Activated T-cell treated with anti-CD3 and anti-CD28 coated beads, Interleukin-2, amount 50 U/mL, for 4 hours (primary cell): ENCODE data around the gene CPT2. TPM values are rescaled to one million over a fixed set of nuclear protein-coding genes. Genes with fewer than 3 reads are reported as not detected.
"Not testable (repeated sequence)": the region's sequence is repeated elsewhere in the genome, so short reads cannot be mapped to it uniquely, and the experiment has no call there.

Experiments used
- ATAC-seq, 2 donors: fragments of 200-7000 bp; cut with Tn5 transposase; one replicate each; pipeline ENCODE4 v1.10.0; 2021
- DNase-seq: peaks from one replicate; pipeline ENCODE4 v3.0.0-alpha.2; 2020
- H3K27me3 Mint-ChIP-seq: one replicate; pipeline ENCODE4 v1.8.0; 2021; ENCODE audit warnings: low read depth, mixed read lengths
- H3K36me3 Mint-ChIP-seq: one replicate; pipeline ENCODE4 v1.8.0; 2022; ENCODE audit warnings: mixed read lengths; ENCODE audit not compliant: insufficient read depth
- H3K4me1 Mint-ChIP-seq: one replicate; pipeline ENCODE4 v1.8.0; 2021; ENCODE audit warnings: low read depth, mixed read lengths
- H3K4me3 Mint-ChIP-seq: one replicate; pipeline ENCODE4 v1.8.0; 2021; ENCODE audit warnings: mild to moderate bottlenecking, moderate library complexity, mixed read lengths
- H3K9me3 Mint-ChIP-seq: one replicate; pipeline ENCODE4 v1.8.0; 2021; ENCODE audit warnings: mixed read lengths
- total RNA-seq, 3 donors: library from RNA; stranded (reverse); gene quantifications; one replicate each; pipeline ENCODE4 v1.2.1, GENCODE V29; 2021

Gene CPT2
- total RNA-seq, 3 donors from 2014 or later = 7.5 to 15.4 (median 15.1) TPM

DNA sequence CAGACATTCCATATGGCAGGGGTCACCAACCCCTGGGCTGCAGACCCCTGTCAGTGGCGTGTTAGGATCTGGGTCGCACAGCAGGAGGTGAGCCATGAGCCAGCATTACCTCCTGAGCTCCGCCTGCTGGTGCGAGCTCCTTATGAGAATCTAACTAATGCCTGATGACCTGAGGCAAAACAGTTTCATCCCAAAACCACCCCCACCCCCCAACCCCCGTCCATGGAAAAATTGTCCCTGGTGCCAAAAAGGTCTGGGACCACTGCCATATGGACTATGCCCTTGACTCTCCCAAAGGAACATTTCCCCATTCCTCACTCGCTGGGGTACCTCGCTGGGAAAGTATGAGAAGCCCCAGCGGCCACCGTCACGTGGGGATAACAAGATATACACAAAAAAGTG lies 6.4 kb upstream of the CPT2 start:
- Mint-ChIP-seq H3K4me3 (no peak overlapping the region), H3K9me3 (no peaks in the 10 kb centered on the region), H3K27me3 (peaks cover 9% of the 10 kb centered on the region), H3K36me3 (no peaks in the 10 kb centered on the region), H3K4me1 (no peaks in the 10 kb centered on the region)
- DNase-seq (no peak), ATAC-seq (no peak)

DNA sequence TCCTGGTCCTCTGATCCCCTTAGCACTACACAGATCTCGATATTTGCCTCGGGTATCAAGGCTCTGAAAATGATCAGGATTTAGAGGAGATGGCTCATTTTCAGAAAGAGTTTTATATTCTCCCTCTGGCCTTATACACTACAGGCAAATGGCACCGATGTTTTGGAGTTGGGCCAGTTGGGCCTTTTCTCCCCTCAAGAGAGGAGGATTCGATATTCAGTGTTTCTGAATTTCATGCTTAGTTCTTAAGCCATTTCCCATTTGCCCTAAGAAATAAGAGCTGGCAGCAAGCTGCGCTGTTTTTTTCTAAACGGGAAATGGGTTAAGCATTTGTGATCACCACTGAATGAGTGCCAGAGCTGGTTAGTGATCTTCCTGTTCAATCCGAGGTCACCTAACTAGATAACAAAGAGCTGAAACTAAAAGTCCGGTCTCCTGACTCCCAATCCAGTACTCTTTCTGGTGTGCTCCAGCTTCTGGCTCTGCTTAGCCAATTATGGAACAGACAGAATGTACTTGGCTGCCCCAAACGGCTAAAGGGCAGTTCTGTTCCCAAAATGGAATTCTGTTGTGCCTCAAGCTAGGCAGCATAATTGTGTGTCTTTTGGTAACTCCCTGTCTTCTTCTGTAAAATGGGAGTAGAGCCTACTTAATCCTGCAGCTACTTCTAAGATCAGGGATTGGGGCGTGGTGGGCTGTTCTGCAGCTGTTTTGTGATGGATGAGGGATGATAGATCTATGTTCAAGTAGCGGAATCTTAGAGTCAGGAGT lies 1.2 kb upstream of the CPT2 start:
- no peaks in the 10 kb centered on the region for H3K9me3 Mint-ChIP-seq
- no peaks in the 10 kb centered on the region for H3K27me3 Mint-ChIP-seq
- H3K36me3 Mint-ChIP-seq = peaks cover 3% of the 10 kb centered on the region
- peak overlapping the region; percentile 52 for H3K4me3 Mint-ChIP-seq
- peaks cover 24% of the 10 kb centered on the region for H3K4me1 Mint-ChIP-seq
- no peak for DNase-seq
- ATAC-seq = no peak

DNA sequence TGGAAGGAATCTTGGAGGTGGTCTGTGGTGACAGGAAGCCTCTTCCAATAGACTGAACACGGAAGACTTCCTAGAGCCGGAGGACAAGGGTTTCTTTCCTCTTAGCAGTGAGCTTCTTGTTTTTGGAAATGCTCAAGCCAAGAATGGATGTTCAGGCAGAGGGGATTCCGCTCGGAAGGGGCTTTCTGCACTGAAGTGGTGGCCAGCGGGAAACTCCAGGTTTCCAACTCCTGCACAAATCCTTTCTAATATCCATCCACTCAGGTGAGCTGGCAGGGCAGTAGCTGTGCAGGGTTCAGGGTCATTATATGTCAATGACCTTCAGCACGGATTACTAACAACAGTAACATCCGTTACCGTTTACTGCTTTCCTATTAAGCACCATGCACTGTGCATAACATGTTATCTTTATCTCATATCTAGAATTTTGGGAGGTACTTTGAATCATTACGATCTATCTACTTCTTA lies 573 bp upstream of the CPT2 start:
- no peaks in the 10 kb centered on the region for H3K9me3 Mint-ChIP-seq
- peak overlapping the region; percentile 95 for H3K4me3 Mint-ChIP-seq
- ATAC-seq = peak in 1 of 2 donors; percentile 5
- no peak for DNase-seq
- H3K4me1 Mint-ChIP-seq = peaks cover 24% of the 10 kb centered on the region
- no peaks in the 10 kb centered on the region for H3K27me3 Mint-ChIP-seq
- H3K36me3 Mint-ChIP-seq = peaks cover 7% of the 10 kb centered on the region

DNA sequence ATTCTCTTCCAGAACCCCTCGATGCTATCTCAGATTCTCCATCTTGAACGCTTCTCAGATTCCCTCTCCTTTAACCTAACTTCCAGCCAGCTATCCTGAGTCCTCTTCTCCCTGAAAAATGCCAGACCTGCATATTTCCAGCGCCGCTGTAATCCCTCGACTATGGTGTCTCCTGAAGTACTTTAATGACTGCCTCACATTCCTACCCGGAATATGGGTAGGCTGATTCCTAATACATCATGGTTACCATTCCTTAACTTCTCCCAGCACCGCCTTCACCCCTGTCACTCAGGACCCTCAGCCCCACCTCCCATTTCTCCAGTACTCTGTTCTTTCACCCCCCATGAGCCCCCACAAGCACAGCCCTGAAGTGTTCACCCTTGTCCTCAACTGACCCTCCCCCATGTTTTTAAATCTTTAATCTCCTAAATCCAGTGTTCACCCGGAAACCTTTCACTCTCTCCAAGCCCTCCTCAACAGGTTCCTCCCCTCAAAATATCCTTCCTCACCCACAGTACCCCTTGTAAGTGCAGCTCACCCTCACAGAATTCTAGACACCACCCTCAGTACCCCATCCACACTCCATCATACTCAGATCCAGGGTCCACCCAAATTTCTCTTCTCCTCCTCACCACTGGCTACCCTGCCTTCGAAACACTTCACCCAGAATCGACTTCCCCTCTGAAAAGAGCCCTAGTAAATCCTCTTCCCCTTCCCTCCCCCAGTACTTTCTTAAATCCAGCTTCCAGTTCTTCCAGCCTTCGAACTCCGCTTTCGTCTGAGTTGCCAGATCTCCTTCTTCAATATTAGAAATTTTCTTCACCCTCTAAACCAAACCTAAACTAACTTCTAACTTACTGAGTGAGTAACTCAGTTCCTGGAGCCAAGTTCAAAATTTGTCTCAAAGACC lies 922 bp downstream of the CPT2 start:
- Mint-ChIP-seq H3K4me3 (peak overlapping the region; percentile 95), H3K36me3 (peaks cover 12% of the 10 kb centered on the region), H3K9me3 (no peaks in the 10 kb centered on the region), H3K4me1 (peaks cover 24% of the 10 kb centered on the region), H3K27me3 (no peaks in the 10 kb centered on the region)
- DNase-seq (no peak), ATAC-seq (no peak)

DNA sequence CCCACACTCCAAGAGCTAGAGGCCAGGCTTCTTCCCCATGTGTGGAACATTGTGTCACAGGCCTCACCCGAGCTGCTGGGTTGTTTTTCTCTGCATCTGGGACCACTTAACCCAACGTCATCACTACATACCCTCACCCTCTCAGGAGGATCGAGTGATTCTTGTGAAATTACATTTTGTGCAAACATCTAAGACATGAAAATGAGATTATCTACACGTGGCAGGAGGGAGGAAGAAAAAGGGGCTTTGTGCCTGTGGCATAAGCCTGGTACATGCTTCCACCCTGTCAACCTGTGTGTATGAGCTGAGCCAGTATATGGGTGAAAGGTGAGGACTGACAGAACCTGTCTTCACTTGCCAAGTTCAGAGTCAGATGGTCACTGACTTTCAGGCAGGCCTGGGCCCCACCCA lies 1.6 kb downstream of the CPT2 start:
- Mint-ChIP-seq H3K36me3 (peaks cover 19% of the 10 kb centered on the region), H3K9me3 (no peaks in the 10 kb centered on the region), H3K4me3 (peak overlapping the region; percentile 95), H3K27me3 (no peaks in the 10 kb centered on the region), H3K4me1 (peaks cover 24% of the 10 kb centered on the region)
- DNase-seq (no peak), ATAC-seq (no peak)

DNA sequence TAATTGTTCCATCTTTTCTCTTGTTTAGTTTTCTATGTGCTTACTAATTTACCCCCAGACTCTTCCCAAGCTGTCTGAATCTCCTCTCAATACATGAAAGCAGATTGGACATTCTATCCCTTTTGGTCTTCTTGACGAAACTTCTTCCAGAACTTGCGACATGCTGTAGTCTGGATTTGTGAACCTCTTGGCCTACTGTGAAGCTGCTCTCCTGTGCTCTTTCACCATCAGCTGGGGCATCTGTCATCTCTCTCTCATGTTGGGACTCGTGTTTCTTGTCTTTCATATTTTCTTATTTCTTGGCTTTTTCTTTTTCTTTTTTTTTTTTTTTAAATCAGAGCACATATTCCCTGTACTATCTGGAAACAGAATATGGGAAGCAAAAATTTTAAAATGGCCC lies 6.8 kb downstream of the CPT2 start:
- DNase-seq (no peak), ATAC-seq (no peak)
- Mint-ChIP-seq H3K9me3 (peaks cover 12% of the 10 kb centered on the region), H3K4me1 (peaks cover 6% of the 10 kb centered on the region), H3K36me3 (peaks cover 57% of the 10 kb centered on the region), H3K27me3 (no peaks in the 10 kb centered on the region), H3K4me3 (no peak overlapping the region)

DNA sequence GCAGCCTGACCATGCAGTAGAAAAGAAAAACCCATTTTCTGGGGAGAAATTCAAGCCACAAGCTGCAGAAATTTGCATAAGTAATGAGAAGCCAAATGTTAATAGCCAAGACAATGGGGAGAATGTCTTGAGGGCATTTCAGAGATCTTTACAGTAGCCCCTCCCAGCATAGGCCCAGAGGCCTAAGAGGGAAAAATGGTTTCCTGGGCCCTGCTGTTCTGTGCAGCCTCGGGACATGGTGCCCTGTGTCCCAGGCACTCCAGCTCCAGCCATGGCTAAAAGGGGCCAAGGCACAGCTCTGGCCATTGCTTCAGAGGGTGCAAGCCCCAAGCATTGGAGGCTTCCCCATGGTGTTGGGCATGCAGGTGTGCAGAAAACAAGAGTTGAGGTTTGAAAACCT lies 8.9 kb downstream of the CPT2 start:
- H3K4me3 Mint-ChIP-seq, H3K27me3 Mint-ChIP-seq, DNase-seq, ATAC-seq, H3K4me1 Mint-ChIP-seq: not testable (repeated sequence)
- Mint-ChIP-seq H3K9me3 (peaks cover 12% of the 10 kb centered on the region), H3K36me3 (peaks cover 62% of the 10 kb centered on the region)

DNA sequence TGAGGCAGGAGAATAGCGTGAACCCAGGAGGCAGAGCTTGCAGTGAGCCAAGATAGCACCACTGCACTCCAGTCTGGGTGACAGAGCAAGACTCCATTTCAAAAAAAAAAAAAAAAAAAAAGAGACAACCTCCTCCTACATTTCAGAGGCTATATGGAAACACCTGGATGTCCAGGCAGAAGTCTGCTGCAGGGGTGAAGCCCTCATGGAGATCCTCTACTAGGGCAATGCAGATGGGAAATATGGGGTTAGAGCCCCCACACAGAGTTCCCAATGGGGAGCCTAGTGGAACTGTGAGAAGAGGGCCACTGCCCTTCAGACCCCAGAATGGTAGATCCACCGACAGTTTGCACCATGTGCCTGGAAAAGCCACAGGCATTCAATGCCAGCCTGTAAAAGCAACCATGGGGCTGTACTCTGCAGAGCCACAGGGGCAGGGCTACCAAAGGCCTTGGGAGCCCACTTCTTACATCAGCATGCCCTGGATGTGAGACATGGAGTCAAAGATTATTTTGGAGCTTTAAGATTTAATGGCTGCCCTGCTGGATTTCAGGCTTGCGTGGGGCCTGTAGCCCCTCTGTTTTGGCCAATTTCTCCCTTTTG lies 9.6 kb downstream of the CPT2 start:
- H3K9me3 Mint-ChIP-seq = peaks cover 12% of the 10 kb centered on the region
- not testable (repeated sequence) for H3K27me3 Mint-ChIP-seq, DNase-seq, H3K4me3 Mint-ChIP-seq, ATAC-seq, H3K4me1 Mint-ChIP-seq
- peaks cover 59% of the 10 kb centered on the region for H3K36me3 Mint-ChIP-seq

DNA sequence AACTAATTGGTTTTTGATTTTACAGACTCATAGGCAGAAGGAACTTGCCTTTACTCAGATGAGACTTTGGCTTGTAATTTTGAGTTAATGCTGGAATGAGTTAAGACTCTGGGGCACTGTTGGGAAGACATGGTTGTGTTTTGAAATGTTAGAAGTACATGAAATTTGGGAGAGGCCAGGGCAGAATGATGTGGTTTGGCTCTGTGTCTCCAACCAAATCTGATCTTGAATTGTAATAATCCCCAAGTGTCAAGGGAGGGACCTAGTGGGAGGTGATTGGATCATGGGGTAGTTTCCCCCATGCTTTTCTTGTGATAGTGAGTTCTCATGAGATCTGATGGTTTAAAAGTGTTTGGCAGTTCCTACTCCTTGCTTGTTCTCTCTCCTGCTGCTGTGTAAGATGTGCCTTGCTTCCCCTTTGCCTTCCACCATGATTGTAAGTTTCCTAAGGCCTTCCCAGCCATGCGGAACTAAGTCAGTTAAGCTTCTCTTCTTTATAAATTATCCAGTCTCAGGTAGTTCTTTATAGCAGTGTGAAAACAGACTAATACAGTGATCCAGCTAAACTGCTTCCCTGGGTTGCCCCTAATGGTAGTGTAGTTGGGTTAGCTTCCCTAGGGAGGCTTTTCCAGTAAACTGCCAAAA lies 10.2 kb downstream of the CPT2 start:
- Mint-ChIP-seq H3K4me3 (no peak overlapping the region), H3K36me3 (peaks cover 59% of the 10 kb centered on the region), H3K27me3 (no peaks in the 10 kb centered on the region), H3K4me1 (no peaks in the 10 kb centered on the region), H3K9me3 (peaks cover 12% of the 10 kb centered on the region)
- DNase-seq = no peak
- no peak for ATAC-seq

DNA sequence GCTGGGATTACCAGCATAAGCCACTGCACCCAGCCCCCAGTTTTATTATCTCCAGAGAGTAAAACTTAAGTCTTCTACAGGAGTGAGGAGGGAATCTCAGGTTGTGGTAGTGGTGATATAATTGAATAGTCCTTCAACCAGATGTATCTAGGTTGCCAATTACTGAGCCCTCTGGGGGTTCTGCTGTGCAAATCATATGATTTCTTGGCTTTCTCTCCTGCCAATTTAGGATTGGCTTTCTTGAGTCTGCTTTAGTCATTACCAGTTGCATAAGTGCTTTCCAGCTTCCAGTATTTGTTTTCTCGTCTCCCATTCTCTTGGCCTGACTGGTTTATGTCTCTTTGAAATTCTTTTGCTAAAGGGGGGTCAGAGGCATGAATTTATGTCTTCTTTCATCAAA lies 11.1 kb downstream of the CPT2 start:
- Mint-ChIP-seq H3K9me3 (peaks cover 12% of the 10 kb centered on the region), H3K36me3 (peaks cover 58% of the 10 kb centered on the region), H3K27me3 (no peaks in the 10 kb centered on the region), H3K4me1 (no peaks in the 10 kb centered on the region), H3K4me3 (no peak overlapping the region)
- ATAC-seq (no peak), DNase-seq (no peak)

DNA sequence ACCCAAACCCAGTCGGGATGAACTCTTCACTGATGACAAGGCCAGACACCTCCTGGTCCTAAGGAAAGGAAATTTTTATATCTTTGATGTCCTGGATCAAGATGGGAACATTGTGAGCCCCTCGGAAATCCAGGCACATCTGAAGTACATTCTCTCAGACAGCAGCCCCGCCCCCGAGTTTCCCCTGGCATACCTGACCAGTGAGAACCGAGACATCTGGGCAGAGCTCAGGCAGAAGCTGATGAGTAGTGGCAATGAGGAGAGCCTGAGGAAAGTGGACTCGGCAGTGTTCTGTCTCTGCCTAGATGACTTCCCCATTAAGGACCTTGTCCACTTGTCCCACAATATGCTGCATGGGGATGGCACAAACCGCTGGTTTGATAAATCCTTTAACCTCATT lies 13.7 kb downstream of the CPT2 start:
- peaks cover 33% of the 10 kb centered on the region for H3K36me3 Mint-ChIP-seq
- H3K4me1 Mint-ChIP-seq = no peaks in the 10 kb centered on the region
- ATAC-seq (no peak), DNase-seq (no peak)
- H3K4me3 Mint-ChIP-seq = no peak overlapping the region
- peaks cover 8% of the 10 kb centered on the region for H3K9me3 Mint-ChIP-seq
- H3K27me3 Mint-ChIP-seq = no peaks in the 10 kb centered on the region

DNA sequence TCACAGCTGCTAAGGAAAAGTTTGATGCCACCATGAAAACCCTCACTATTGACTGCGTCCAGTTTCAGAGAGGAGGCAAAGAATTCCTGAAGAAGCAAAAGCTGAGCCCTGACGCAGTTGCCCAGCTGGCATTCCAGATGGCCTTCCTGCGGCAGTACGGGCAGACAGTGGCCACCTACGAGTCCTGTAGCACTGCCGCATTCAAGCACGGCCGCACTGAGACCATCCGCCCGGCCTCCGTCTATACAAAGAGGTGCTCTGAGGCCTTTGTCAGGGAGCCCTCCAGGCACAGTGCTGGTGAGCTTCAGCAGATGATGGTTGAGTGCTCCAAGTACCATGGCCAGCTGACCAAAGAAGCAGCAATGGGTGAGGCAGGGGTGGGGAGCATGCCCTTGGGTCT lies 14.3 kb downstream of the CPT2 start:
- no peaks in the 10 kb centered on the region for H3K27me3 Mint-ChIP-seq
- DNase-seq = no peak
- no peaks in the 10 kb centered on the region for H3K4me1 Mint-ChIP-seq
- H3K4me3 Mint-ChIP-seq = no peak overlapping the region
- H3K9me3 Mint-ChIP-seq = peaks cover 7% of the 10 kb centered on the region
- no peak for ATAC-seq
- H3K36me3 Mint-ChIP-seq = peaks cover 30% of the 10 kb centered on the region

DNA sequence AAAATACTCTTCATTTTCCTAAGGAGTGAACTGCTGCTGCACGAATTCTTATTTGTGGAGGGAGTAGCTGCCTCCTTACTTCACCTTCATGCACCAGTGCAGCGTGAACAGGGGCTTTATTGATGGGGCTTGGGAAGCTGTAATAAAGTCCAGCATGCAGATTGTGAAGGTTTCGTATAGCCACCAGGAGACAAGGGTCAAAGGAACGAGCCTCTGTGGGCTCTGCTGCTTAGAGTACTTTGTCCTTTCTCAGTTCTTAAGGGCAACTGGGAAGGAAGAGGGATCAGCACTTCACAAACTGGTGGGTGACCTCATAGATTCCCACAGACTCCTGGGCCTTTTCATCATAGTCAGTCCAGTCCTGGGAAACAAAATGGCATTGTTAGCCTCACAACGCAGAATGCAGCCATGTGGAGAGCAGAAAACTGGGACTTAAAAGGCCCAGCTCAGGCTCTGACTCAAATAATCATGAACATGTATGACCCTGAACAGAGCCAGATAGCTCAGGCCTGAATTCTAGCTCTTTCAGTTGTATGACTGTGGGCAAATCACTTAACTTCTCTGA lies 17.8 kb downstream of the CPT2 start:
- Mint-ChIP-seq H3K27me3 (no peaks in the 10 kb centered on the region), H3K9me3 (no peaks in the 10 kb centered on the region), H3K36me3 (peaks cover 29% of the 10 kb centered on the region), H3K4me1 (peaks cover 10% of the 10 kb centered on the region), H3K4me3 (no peak overlapping the region)
- no peak for DNase-seq
- ATAC-seq = no peak

DNA sequence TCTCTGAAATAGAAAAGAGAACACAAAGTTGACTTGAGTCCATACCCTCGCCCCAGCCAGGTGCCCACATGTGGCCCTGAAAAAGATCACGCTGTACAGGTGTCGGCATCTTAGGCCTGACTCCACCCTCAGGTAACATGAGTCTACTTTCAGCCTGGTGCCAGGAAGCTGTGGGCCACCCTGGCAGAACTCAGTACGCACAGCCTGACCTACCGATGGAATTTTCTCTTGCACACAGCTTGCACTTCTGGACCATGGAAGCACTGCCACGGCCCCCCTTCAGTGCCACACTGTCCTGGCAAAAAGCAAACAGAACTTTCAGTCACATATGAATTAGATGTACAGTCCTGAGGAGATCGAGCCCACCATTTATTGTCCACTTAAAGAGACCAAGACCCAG lies 21.6 kb downstream of the CPT2 start:
- Mint-ChIP-seq H3K4me3 (no peak overlapping the region), H3K27me3 (no peaks in the 10 kb centered on the region), H3K9me3 (no peaks in the 10 kb centered on the region), H3K4me1 (peaks cover 22% of the 10 kb centered on the region), H3K36me3 (peaks cover 17% of the 10 kb centered on the region)
- no peak for ATAC-seq
- no peak for DNase-seq
